GM19397 (cell line): Measurements from ENCODE around the gene GANAB.
"Not testable (repeated sequence)": the region's sequence is repeated elsewhere in the genome, so short reads cannot be mapped to it uniquely, and the experiment has no call there.

Source experiments
- ATAC-seq: cut with Tn5 transposase; IDR thresholded peaks from one replicate; pipeline ENCODE4 v1.9.1; 2021; ENCODE audit warnings: mild to moderate bottlenecking, moderate library complexity; ENCODE audit not compliant: unreplicated experiment

Gene GANAB

DNA sequence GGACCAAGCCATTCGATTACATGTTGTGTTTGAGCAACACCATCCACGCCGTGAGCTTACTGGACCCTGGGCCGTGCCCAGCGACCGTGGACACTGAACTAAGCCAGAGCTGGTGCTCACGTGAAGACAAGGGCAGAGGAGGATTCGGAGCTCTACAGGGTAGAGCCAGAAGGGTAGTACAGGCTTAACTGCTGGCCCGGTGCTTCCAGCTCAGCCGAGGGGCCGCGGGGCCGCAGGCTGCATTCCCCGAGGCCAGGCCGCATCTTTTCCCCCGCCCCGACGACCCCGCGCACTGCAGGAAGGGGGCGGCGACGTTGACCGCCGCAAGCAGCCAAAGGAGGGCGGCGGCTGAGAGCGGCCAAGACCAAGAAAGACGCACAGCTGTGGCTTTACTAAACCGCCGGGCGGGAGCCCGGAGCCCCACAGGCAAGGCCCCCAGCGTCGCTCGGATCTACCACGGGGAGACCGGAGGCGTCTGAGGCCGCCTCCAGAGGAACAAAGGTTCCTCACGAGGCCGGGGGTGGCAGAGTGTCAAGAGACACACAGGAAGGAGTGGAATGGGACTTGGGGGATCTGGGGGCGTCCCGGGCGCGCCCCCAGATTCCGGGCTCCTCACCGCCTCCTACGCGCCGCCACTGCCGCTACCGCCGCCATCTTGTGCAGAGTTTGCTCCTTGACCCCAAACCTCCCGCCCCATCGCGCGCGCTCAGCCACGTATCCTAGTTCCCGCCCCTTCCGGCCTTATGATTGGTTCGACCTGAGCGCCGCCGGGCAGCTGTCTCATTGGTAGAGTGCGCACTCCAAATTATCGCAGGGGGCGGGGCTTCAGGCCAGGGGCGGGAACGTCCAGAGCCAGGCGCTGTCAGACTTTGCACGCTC is at the start of gene GANAB:
GANAB (minus strand) TSS at position 668 of the 879 bp plus-strand sequence; CDS start at position 654, 14 bp downstream.
- ATAC-seq, result peak; percentile 88

DNA sequence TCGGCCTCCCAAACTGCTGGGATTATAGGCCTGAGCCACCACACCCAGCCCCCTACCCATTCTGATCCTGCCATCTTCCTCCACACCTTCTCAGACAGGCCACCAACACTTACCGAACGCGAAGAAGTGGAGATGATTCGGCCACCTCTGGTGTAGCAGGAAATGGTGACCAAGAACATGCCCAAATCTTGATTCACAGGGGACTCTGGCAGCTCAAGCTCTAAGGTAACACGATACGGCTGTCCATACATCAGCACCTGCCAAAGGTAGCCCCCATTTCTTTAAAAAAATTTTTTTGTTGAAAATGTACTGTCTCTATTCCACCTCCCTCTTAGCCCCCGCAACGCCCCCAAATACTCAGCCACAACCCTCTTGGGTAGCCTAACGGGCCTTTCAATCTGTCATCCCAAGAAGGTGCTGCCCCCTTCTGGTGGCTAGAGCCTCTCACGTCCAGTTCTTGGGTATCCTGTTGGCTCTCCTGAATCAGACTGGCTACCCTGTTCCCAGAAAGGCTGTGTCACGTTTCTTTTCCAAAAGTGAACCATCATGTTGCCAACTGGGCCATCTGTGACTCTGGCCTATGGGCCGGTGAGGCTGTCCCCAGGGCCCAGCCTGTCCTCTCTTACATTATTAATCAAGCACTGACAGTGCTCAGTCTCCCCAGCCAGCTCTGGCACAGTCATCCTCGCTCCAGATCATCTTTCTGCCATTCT is 48.2 kb upstream of the GANAB start:
- no peak for ATAC-seq

GRCh38 chr11:62693624-62694023 is 47.2 kb upstream of the GANAB start:
- ATAC-seq, result not testable (repeated sequence)

GRCh38 chr11:62689421-62690183 is 43.2 kb upstream of the GANAB start, which contains the start of gene LRRN4CL:
Gene LRRN4CL (minus strand): TSS chr11:62689530. CDS start chr11:62688508, 1,022 bp downstream.
- ATAC-seq, result no peak

DNA sequence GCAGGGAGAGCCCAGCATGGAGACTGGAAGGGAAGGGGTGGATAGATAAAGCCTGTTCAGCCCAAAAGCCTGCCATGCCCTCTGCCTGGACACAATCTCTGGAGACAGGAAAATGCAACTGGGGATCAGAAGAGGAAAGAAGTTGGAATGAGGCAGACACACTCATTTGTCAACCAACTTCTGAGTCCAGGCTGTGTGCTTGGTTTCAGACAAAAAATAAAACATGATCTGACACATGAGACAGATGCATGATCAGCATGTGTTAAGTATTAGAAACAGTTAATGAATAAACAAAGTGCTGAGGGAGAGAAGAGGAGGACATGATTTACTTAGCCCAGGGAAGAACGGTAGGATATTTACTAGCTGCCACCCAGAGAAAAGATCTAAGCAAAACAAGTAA is 42.1 kb upstream of the GANAB start:
- no peak for ATAC-seq

DNA sequence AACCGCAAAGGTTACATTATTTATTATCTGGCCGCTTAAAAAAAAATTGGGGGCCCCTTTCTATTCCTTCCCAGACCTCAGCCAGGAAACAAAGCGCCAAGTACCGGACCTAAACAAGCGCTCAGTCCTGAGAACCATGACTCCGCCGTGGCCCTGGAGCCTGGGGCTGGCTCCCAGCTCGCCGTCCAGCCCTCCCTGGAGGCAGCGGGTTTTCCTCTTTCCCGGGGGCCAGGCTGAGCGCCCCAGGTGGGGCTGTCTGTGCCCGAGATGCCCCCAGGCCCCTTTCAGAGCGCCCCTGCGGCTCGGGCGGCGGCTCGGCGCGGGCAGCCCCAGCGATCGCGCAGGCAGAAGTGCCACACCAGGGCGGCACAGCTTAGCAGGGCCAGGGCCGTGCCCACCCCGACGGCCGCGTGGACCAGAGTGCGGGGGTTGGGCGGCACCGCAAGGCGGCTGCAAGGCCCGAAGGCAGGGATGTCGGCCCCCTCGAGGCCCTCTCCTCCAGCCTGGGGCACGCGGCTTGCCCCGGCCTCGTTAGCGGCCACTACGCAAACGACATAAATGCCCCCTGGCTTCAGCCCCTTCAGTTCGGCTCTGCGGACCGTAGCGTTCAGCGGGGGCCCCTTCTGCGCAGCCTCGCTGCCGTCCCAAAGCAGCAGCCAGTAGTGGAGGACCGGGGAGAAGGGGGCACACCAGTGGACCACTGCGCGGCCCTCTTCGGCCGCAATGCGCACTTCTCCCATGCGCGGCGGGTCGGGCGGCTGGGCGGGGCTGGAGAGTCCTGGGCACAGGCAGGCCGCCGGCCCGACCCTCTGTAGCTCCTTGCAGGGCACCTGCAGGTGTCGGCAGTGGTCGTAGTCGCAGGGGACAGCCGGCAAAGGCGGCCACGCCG is 41.3 kb upstream of the GANAB start:
- ATAC-seq, result no peak

GRCh38 chr11:62682518-62682917 is 36.1 kb upstream of the GANAB start:
- ATAC-seq, result no peak

DNA sequence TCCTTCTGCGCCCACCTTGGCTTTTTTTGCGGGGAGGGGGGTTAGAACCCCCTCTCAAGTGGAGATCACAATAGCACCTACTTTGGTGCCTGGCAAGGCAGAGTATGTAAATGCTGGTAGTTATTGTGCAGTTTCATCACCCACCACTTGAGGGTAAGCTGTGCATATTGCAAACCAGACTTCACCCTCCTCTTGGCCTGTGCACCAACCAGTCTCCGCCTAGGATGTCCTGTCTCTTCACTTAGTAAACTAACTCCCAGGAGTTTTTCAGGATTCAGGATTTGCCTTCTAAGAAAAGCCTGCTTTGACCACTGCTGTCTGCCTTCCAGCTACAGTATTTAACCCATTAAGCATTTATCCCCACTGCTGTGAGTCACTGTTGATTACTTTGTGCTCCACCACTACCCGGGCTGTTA is 34.4 kb upstream of the GANAB start:
- no peak for ATAC-seq

- peak; percentile 70 for ATAC-seq
Observed at GRCh38 chr11:62678770-62679696, 32.6 kb upstream of the GANAB start, which contains the start of gene UBXN1. Gene UBXN1 (minus strand): TSS chr11:62679073. CDS start chr11:62678923, 150 bp downstream.

DNA sequence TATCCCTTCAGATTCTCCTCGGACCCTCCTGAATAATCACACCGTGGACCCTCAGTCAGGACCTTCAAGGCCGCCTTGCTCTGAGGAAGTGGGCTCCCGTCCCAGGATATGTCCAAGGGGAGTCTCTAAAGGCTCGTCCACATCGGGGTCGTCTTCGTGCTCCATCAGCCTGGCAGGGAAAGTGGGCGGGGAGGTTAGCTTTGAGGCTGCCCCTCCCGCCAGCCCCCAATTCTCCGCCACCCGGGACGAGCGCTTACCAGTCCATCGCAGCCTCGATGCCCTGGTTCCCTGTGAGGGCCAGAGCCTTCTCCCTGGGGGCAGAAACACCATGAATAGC is 32.0 kb upstream of the GANAB start:
- no peak for ATAC-seq

DNA sequence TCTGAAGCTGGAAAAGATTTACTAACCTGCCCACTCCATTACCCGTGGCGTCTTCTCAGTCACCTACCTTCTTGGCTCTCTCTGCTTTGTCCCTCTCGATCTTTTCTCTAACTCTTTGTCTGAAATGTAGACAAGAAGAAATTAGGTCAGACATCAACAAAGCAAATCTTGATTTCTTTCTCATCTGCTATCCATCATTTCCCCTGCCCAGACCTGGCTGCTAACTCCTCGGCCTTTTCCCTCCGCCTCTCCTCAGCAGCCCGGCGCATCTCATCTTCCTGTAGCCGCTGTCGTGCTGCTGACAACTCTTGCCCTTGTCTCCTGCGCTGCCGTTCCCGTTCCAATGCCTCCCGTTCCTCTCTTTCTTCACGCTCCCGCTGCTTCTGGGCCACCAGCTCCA is 31.3 kb upstream of the GANAB start:
- no peak for ATAC-seq

- ATAC-seq, result no peak
Observed at GRCh38 chr11:62677156-62677555, 30.7 kb upstream of the GANAB start.

DNA sequence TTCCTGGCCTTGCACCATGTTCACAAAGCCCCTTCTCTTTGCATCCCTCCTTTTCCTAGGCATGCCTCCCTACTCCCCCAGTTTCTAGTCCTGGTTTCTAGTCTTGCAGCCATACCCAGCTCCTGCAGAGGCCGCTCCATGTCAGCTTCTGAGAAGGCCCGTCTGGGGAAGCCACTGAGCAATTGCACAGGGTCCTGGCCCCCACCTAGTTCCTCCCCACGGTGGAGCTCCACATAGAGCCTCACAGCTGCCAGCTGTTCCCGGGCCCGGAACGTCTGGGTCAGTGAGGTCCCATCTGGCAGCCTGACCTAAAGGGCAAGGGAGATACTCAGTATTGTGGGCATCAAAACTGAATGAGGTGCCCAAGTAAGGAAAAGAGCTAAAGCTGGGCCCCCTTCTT is 30.3 kb upstream of the GANAB start:
- ATAC-seq, result no peak

- ATAC-seq, result not testable (repeated sequence)
Observed at GRCh38 chr11:62675415-62675814, 29.0 kb upstream of the GANAB start.

GRCh38 chr11:62673196-62673525 is 26.7 kb upstream of the GANAB start:
- no peak for ATAC-seq

GRCh38 chr11:62671608-62672389 is 25.4 kb upstream of the GANAB start, which contains the start of the genes LBHD1 and UQCC3:
Gene LBHD1 (minus strand): TSS chr11:62672267. CDS start chr11:62670031, 2,236 bp downstream.
Gene UQCC3 (plus strand): TSS chr11:62671673. CDS start chr11:62671746, 73 bp downstream.
- no peak for ATAC-seq

DNA sequence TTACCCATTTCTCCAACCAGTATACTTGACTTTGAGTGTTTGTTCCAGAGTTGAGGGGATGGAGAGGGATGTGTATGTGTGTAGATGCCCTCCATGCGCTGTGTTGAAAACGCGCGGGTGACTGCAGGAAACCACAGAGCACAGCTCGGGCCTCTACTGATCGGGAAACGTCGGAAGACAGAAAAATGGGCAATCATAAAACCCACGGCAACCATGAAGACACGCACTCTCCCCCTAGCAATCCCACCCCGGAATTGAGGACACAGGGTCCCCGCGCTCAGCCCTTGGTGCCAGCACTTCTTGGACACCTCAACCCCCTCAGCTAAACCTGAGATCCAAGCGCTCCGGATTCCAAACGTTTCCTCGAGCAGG is 24.8 kb upstream of the GANAB start:
- ATAC-seq, result no peak

GRCh38 chr11:62669420-62670161 is 23.2 kb upstream of the GANAB start:
- ATAC-seq, result no peak
